ENCODE results near the gene USP38.

DNA sequence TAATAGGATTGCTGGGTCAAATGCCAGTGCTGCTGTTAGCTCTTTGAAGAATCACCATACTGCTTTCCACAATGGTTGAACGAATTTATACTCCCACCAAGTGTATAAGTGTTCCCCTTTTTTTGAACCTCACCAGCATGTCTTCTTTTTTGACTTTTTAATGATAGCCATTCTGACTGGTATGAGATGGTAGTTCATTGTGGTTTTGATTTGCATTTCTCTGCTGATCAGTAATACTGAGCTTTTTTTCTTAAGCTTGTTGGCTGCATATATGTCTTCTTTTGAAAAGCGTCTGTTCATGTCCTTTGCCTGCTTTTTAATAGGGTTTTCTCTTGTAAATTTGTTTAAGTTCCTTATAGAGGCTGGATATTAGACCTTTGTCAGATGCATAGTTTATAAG lies 14.8 kb downstream of the USP38 start:
- TF ChIP-seq, protein P1, sequence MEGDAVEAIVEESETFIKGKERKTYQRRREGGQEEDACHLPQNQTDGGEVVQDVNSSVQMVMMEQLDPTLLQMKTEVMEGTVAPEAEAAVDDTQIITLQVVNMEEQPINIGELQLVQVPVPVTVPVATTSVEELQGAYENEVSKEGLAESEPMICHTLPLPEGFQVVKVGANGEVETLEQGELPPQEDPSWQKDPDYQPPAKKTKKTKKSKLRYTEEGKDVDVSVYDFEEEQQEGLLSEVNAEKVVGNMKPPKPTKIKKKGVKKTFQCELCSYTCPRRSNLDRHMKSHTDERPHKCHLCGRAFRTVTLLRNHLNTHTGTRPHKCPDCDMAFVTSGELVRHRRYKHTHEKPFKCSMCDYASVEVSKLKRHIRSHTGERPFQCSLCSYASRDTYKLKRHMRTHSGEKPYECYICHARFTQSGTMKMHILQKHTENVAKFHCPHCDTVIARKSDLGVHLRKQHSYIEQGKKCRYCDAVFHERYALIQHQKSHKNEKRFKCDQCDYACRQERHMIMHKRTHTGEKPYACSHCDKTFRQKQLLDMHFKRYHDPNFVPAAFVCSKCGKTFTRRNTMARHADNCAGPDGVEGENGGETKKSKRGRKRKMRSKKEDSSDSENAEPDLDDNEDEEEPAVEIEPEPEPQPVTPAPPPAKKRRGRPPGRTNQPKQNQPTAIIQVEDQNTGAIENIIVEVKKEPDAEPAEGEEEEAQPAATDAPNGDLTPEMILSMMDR (IDR thresholded peaks at IDR 0.05) = no peak
- no peak for TF ChIP-seq EZH2phosphoT487 (IDR thresholded peaks at IDR 0.05)
- TF ChIP-seq EZH2 (IDR thresholded peaks at IDR 0.05) = no peak
